Left renal pelvis (tissue), 4 donors: ENCODE results near the gene PLCB1. TPM values are rescaled to one million over a fixed set of nuclear protein-coding genes. Genes with fewer than 3 reads are reported as not detected.
"Not testable (repeated sequence)": the region's sequence is repeated elsewhere in the genome, so short reads cannot be mapped to it uniquely, and the experiment has no call there.

ENCODE experiments used
- DNase-seq, 4 donors: peaks; one replicate each; pipeline ENCODE4 v3.0.0-alpha.2; 2013; ENCODE audit warnings: low read depth in 4 of 4, low spot score in 3 of 4
- polyA plus RNA-seq, 4 donors: library from polyadenylated mRNA; unstranded; fragments of 120-200 nt; gene quantifications; one replicate each; pipeline ENCODE4 v1.2.1, GENCODE V29; 2013; ENCODE audit not compliant: insufficient read length in 4 of 4

PLCB1 gene
- polyA plus RNA-seq, 4 donors = 23.0 to 66.7 (median 42.2) TPM

DNA sequence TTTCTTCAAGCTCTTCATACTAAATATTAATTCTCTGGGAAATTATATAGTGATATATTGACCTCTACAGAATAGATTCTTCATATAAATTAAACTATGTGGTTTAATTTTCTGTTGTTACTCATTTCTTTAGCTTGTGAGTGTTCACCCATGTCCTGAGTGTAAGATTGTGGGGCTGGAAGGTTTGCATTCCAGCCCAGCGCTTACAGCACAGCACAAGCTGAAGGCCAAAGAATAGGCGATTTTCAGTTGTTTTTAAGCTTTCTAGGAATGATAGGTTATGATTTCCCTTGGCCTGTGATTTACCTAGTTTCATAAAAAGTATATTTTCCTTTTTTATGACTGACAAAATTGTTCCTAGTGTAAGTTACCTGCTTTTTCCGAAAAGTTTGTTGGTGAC, 194.1 kb downstream of the PLCB1 start:
- no peak for DNase-seq

DNA sequence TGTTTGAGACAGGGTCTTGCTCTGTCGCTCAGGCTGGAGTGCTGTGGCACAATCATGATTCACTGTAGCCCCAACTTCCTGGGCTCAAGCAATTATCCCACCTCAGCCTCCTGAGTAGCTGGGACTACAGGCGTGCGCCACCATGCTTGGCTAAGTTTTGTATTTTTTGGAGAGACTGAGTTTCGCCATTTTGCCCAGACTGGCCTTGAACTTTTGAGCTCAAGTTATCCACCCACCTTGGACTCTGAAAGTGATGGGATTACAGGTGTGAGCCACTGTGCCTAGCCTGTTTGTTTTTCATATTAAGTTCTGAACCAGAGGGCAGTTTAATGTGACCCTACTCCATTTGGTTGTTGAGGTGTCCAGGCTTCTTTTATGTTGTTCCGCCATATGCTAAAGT, 194.8 kb downstream of the PLCB1 start:
- no peak for DNase-seq

DNA sequence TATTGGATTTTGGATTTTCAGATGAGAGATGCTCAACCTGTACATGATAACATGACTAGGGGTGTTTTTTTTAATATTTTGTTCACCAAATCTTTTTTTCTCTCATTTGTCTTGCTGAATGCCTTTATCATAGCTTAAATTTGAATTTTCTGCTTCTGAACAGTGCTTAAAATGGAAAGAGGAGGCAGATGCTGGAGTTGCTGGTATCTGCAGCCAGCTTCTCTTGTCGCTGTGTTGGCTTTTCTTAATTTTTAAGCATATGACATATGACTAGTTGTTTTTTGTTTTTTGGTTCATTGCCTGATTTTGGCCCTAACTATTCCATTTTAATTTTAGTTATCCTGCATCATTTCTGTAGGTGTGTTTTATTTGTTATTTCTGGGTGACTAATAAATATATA, 196.1 kb downstream of the PLCB1 start:
- DNase-seq = no peak

DNA sequence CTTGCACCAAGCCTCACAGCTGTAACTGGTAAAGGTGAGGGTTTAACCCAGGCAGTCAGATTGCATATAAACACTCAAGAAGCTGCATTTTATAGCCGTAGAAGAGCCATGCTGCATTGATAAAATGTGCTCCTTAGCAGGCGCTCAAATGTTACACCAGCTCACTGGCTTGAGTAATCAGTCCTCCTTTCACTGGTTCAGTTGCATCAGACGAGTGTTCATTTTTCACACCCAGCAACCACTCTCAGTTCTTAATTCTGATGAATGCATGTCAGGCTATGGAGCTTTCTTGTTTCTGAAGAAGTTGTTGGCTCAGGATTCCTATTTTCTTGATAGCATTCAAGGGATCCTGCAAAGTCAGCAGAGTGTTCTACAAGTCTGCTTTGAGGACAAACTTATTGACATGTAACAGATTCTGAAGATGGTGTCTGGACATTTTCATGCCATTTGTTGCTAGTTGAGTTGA, 198.3 kb downstream of the PLCB1 start:
- no peak for DNase-seq

DNA sequence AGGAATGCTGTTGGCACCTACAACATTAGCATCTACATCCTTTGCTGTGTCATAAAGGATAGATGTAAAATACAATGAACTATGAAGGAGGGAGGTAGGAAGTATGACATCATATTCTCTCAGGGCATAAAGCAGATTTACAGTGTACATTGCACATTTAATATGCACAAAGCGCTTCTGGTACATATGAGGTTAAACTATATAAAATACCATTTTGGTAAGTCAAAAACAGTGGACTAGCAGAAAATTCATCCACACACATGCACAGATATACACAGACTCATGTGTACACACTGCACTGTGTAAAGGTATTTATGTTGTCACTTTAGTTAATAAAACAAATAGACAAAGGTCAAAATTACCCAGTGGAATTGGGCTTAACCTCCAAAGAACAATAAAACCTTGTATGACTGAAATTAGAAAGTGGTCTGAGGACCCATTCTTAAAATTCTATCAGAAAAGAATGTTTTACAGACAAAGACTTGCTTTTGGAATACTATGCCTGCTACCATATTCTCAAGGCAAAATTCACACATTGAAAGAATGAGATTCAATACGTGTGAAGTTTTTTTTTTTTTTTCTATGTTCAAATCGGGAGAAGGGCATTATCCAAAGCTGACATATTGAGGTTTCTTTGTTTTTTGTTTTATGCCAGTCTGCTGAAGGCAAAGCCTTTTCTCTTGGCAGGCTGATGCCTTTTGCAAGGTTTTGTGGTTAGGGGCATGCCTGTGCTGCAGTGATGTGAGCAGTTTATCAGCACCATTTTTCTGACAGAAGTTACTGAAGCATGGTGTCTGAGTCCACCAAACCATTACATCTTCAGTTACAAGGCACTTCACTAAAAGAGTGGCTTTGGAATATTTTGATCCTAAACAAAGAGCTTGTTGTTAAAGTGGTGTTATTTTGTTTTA, 199.0 kb downstream of the PLCB1 start:
- no peak for DNase-seq

DNA sequence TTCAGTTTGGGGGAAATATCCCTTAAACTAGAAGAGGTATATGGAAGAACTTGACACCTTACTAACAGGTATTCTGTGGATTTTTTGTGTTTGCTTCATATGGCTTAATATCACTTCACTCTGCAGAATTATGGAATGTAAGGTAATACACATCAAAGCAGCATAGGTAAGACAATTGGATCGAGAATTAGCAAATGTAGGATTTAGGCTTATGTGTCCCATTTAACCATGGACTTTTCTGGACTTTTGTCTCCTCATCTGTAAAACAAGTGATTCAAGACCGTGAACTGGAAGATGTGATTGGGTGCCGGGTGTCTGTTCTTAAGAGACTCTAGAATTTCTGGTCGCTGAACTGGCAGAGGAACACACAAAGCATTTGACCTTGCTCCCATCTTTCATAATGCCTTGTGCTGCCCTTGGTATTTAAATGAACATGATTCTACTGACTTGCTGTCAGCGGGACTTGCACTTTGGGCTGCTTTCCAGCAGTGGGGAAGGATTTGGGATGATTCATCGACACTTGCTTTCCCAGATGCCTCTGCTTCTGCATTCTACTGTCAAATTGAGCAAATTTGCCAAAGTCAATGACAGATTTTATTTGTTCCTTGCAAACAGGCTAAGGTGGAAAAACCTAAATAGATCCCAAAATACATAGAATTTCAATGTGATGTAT, 199.8 kb downstream of the PLCB1 start:
- no peak for DNase-seq

DNA sequence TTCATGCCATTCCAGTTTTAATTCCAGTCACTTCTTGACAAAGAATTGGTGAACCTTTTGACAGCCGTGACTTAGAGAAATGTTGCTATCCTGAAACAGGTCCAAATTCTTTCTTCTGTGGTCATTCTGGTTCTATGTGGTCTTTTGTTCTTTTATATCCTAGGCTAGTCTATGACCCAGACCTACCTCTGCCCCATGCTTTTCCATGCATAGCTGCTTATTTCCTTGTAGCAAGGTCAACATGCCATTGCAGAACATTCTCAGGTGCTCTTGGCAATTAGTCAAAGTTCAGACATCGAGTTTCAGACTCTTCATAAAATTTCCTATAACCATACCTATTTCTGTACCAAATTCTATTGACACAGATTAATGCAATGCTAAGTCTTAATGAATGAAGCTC, 202.6 kb downstream of the PLCB1 start:
- no peak for DNase-seq

DNA sequence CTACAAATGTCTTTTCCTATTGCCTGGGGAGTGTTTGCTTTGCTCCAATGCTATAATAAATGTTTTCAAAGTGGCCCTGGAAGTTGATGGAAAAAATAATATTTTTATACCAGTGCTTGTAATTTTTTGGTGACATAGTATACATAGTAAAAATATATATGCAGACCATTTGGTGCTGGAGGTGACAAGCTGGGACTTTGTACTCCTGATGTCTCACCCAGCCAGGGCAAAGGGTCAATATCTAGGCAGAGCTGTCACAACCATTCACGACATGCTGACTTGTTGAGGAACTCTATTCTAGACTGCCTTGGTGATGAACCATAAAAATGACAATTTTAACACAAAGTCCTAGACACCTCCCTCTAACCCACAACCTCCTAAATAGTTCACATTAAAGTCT, 203.0 kb downstream of the PLCB1 start:
- no peak for DNase-seq

DNA sequence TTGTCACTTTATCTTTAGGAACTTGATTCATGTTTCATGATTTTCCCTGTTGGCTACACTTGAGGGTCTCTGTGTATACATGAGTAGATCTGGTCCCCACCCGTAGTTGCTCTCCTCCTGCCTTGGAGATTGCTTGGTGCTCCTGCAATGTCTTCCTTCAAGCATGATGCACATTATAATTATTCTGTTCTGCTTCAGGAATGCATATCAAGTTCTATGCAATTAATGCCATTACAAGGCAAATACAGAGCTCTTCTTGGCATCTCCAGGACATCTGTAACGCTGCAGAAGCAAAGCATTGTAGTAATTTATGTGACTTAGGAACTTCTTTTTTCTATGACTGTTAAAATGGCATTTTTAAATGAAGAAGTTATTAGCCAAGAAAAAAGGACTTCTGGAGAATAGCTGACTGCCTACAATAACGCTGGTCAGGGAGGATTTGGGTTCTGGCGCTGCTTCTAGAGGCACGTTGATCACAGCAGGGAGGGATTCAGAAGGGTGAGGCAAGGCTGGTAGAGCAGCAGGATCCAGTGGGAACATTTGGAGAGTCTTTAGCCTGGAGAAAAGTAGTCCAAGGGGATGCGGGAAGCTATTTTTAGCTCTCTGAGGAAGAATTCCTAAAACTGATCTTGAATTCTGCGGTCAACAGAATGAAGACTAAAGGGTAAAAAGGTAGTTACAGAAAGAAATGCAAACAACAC, 203.6 kb downstream of the PLCB1 start:
- no peak for DNase-seq

DNA sequence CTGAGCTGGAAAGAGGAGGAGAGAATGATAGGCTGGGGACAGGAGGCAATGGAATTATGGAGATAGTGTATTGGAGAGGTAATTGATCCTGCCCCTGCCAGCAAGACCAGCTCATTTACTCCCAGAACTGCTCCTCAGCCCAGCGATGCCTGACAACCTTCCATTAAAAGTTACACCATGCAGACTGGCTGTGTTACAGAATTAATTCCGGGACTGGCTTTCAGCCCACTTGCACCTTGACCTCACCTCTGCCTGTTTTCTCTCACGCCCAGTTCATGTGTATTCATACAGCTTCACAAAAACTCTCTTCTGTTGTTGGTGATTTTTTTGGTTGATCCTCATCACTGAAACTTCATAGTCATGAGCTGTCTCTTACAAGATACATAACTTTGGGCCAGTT, 207.3 kb downstream of the PLCB1 start:
- DNase-seq = no peak

DNA sequence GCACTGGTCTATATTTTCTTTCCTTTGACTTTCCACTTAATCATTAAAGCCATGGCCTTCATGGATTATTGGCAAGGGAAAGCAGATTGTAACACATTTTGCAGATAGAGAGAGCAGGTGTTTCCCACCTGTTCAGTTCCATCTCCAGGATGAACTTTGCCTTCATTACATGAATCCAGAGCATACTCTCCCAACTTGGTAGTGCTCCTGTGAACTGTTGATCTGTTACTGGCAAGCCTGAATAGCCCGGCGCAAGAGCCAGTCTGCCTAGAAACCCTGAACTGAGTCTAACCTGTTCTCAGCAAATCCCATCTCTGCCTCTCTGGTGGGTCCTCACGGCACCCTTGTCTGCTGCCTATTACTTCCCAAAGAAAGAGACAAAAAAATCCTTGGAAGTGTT, 210.3 kb downstream of the PLCB1 start:
- DNase-seq = no peak

DNA sequence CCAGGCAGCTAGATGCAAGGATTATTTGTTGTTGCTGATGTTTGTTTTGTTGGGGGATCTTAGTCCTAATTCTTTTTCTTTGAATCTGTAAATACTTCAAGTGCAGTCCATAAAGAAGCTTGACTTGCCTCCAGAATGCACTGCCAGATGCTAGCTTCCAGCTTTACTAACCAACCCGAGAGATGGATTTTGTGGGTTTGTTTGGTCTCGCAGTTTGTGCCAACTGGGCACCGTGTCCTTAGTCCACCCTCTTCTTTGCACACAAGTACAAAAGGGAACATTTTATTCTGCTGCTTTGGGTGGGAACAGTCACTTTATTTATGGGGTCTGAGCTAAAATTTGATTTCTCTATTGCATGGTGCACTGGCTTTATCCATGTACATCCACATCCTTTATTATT, 212.0 kb downstream of the PLCB1 start:
- no peak for DNase-seq

DNA sequence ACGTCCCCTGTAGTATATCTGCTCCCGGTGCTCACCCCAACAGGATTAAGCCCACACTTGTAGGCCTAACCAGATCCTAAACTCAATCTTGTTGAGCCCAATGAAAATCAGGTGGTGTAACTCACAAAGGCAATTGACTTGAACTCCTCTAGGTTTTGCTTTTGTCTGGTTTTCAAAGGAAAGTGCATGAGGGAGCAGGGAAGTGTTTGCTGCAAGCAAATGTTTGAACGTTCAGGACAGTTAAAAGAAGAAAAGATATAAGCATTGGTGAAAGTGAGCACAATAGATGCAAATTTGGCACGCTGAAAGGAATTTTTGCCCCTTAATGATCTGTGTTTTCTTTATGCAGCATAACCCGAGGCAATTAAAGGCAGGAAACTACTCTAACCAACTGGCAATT, 212.6 kb downstream of the PLCB1 start:
- DNase-seq = no peak

DNA sequence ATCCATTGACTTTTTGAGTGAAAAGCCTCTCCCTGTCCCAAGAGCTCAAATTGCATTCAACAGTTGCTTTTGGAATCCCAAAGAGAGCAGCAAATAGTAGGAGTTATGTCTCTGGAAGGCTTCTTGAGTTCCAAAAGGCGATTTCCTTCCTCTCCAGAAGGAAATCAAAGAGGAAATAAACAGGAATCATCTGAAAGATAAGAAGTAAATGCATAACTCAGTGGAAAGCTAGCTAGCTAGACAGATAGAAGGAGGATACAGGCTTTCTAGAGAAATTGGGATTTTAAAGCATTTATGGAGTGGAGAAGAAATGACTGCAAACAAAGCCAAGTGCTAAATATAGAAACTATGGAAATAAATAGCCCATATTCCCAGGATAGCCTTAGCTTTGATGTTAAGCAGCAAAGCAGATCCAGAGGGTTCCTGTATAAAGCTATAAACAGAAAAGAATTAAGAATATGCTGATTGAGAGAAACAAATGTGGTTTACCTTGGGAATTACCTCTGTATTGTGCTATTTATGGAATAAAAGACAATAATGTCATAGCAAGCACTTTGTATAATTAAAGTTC, 214.7 kb downstream of the PLCB1 start:
- no peak for DNase-seq

DNA sequence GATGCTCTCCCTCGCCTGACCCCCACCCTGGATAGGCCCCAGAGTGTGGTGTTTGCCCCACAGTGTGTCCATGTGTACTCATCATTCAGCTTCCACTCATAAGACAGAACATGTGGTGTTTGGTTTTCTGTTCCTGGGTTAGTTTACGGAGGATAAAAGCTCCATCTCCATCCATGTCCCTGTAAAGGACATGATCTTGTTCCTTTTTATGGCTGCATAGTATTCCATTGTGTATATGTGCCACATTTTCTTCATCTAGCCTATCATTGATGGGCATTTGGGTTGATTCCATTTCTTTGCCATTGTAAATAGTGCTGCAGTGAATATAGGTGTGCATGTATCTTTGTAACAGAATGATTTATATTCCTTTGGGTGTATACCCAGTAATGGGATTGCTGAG, 218.2 kb downstream of the PLCB1 start:
- DNase-seq = not testable (repeated sequence)

DNA sequence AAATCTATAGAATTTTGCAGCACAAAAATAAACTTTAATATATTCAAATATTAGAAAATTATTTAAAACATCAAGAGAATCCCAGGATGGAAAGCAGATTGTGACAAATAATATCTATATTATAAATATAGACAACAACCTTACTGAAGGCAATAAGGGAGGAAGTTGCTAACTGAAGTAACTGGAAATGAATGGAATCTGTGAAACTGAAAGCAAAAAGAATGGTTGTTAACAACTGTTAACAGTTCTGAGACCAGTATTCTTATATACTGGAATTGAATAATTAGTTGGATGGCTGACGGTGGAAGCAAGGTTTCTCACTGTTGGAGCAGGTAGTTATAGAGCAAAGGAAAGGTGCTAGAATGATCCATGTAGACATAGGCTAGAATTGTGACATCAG, 220.4 kb downstream of the PLCB1 start:
- DNase-seq = no peak

DNA sequence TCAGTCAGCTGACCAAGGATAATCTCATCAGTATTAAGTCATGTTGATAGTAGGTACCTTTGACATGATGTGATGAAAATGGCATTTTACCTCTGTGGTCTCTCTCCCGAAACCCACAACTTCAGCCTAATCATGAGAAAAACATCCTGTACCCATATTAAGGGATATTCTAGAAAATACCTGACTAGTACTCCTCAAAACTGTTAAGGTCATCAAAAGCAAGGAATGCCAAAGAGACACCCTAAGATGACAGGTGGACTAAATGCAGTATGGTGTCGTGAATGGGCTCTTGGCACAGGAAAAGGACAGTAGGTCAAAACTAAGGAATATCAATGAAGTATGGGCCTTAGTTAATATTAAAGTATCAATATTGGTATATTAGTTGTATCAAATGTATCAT, 221.4 kb downstream of the PLCB1 start:
- no peak for DNase-seq

DNA sequence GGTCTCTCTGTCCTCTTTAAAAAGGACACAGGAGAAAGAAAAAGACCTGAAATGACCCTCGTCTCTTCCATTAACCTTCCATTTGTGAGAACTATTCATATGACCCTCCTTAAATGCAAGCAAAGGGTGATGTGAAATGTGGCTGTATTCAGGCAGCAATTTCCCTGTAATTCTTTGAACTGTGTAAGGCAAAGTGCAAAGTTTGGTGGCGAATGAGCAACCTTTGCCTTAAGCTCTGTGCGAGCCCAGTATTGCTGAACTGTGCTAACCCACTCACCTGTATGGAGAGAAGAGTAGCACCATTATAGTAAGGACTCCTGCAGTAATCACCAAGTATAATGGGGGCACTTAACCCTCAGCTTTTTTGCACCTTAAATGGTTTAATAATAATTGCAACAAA, 223.4 kb downstream of the PLCB1 start:
- DNase-seq = no peak

DNA sequence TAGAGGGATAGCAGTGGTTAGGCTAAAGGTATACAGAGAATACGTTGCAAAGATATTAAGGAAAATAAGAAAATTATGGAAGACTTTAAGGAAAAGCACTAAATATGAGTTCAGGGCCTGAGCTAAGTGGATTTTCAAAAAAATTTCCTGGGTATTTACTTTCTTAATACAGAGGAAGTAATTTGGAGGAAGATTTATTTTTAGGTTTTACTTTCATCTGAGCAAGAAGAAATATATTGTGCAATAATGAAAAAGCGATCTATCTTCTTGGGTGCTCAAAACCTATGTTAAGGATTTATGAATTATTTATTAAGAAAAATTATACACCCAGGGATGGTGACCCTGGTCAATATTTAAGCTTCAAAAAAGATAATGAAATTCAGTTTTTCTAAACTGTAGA, 224.7 kb downstream of the PLCB1 start:
- DNase-seq = no peak

DNA sequence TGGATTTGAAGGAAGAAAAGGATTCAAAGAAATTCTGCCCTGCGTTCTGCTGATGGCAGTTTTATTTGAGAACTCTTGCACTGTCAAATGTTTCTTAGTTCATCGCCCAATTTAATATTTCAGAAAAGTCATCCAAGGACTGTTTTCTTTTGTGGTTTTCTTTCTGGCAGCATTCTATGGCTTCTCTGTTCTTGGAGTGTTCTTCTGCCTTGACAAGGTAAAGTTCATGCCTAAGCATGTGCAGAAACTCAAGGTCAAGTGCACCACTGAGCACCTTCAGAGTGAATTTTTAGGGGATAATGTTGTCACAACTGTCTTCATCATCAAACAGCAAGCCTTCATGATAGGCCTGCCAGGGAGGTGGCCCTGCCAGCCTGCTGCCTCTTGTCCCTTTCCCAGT, 225.6 kb downstream of the PLCB1 start:
- no peak for DNase-seq

DNA sequence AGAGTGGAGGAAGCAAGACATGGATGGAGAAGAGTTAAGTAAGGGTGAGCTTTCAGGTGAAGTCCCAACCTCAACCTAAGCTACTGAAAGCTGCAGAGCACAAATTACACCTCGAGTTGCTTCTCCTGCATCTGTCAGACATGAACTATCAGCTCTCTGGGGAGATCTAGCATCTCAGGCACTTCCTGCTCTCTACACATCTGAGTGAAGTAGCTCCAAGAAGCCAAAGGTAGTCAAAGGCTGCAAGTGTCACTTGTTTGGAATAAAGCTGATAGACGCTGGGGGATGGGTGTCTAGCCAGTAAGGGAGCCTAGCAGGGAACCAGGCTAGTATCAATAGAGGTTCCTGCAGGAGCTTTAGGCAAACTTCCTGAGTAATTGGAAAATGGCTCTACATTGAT, 228.0 kb downstream of the PLCB1 start:
- no peak for DNase-seq
